Hematopoietic multipotent progenitor cell treated with erythropoietin and hydrocortisone succinate and interleukin-3 and kit ligand, for 8 days (in vitro differentiated cells): ENCODE results near the gene AP3B1.
A peak's percentile ranks its signal among the peaks of the same experiment; 100 is the strongest.

Experiments used
- DNase-seq: peaks from one replicate; pipeline ENCODE4 v3.0.0-alpha.2; 2015

Gene AP3B1, protein sequence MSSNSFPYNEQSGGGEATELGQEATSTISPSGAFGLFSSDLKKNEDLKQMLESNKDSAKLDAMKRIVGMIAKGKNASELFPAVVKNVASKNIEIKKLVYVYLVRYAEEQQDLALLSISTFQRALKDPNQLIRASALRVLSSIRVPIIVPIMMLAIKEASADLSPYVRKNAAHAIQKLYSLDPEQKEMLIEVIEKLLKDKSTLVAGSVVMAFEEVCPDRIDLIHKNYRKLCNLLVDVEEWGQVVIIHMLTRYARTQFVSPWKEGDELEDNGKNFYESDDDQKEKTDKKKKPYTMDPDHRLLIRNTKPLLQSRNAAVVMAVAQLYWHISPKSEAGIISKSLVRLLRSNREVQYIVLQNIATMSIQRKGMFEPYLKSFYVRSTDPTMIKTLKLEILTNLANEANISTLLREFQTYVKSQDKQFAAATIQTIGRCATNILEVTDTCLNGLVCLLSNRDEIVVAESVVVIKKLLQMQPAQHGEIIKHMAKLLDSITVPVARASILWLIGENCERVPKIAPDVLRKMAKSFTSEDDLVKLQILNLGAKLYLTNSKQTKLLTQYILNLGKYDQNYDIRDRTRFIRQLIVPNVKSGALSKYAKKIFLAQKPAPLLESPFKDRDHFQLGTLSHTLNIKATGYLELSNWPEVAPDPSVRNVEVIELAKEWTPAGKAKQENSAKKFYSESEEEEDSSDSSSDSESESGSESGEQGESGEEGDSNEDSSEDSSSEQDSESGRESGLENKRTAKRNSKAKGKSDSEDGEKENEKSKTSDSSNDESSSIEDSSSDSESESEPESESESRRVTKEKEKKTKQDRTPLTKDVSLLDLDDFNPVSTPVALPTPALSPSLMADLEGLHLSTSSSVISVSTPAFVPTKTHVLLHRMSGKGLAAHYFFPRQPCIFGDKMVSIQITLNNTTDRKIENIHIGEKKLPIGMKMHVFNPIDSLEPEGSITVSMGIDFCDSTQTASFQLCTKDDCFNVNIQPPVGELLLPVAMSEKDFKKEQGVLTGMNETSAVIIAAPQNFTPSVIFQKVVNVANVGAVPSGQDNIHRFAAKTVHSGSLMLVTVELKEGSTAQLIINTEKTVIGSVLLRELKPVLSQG

DNA sequence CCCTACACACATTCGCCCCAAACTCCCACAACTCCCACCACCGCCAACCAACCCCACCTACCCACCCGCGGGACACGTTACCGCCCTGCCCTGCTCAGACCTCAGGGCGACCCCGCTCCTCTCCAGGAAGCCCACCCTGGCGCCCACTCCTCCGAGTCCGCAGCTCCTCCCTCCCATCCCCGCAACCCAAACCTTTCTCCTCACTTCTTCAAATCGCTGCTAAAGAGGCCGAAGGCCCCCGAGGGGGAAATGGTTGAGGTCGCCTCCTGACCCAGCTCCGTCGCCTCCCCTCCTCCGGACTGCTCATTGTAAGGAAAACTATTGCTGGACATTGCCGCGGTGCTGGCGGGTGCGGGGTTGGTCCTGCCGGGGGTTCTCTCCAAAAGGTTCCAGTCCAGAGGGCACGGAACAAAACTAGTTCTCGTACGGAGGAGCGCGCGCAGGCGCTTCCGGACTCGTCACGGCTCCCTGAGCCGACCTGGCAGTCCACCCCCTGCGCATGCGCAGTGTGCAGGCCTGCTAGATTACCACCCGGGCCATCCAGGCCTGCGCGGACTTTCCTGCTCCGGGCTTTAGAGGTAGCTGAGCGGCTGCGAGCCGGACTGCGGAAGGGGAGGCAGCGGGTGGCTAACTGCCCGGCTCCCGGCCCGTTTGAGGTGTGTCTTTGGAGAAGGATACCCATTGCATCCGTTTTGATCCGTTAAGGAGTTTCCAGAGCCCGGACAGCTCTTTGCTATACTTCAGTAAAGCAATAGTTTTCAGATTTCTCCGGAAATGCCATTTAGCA is at the start of gene AP3B1:
Gene AP3B1 (minus strand): TSS at position 451 of the 787 bp plus-strand sequence. CDS start 119 bp downstream, at position 332.
- DNase-seq = peak; percentile 99

DNA sequence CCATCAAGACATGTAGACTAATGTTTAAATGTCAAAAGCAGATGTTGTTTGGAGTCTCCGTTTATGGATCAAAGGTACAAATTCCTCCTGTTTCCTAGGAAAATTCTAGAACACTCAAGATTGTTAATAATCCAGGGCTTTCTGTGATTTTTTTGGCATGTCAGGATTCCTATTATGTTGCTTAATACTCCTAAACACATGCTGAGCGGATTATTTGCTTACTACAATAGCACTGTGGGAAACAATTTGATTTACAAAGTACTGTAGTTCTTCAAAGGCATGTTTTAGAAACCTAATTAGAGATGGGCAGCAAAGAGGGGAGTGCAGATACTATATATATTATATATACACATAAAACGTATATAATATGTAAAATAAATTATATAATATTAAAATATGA is 46.9 kb upstream of the AP3B1 start:
- DNase-seq = no peak

DNA sequence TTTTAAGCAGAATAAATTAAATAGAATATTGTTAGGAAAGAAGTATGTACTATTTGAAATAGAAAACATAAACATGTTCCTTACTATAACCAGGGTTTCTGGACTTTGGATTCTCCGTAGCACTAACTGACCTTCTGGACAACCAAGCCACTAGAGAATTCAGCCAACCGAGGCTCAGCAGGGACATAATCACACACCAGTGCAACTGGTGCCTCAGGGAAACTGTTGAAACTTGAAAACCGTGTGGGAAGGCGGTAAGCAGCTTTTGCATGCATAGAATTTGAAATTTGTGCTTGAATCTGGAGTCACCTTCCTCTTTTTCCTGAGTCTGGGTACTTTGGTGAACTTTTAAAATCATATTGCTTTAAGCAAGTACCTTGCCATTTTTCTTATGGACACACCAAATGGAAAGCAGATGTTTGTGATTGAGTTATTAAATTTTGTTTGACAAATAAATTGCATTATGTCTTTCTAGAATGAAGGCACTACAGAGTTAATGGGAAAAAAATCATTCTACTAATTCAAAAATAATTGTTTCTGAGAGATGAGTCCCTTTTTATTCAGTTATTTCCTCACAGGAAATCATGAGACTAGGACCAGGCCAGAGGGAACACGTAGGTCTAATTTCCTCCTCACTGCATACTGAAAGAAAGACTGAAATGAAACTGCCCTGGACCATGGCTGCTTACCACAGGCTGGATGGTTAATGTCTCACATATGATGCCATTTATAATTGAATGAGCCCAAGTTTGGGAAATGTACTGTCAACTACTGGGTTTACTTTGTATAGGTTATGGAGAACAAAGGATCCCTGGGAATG is 45.3 kb upstream of the AP3B1 start:
- DNase-seq = no peak

DNA sequence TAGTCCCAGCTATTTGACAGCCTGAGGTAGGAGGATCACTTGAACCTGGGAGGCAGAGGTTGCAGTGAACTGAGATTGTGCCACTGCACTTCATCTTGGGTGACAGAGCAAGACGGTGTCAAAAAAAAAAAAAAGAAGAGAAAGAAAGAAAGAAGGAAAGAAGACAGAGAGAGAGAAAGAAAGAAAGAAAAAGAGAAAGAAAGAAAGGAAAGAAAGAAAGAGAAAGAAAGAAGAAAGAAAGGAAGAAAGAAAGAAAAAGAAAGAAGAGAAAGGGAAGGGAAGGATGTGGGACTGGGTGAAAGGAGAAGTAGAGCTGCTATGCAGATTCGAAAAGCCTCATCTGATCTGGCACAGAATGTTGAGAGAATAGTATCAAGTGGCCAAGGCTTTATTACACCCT is 42.2 kb upstream of the AP3B1 start:
- DNase-seq = no peak

DNA sequence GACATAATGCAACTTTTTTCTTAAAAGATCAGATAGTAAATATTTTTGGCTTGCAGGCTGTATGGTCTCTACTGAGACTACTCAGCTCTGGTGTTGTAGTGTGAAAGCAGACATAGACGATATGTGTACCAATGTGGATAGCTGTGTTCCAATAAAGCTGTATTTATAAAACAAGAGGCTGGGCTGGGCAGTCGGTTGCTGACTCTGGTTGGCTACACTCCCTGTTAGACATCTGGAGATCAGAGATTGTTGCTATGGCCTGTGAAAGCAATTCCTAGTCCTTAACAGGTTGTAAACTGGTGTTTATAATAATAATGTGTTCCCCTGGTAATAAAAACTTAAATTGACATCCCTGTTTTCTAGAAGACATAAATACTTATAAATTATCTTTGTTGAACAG is 41.5 kb upstream of the AP3B1 start:
- no peak for DNase-seq

DNA sequence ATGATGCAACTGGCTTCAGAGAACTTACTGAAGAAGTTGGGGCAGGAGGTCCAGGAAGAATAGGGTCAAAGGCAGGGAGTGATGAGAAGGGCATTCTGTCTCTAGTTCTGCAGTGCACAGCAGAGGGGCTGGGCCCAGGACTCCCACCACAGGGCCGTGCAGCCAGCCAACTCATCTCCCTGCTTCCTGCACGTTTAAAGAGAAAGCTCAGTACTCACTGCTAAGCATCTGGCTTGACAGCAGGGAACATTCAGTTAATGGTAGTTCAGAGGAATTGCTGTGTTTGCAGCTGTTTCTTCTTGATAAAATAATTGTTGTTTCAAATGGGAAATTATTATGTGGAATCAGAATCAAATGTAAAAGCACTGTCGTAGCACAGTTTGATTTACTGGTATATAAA is 40.3 kb upstream of the AP3B1 start:
- DNase-seq = no peak

DNA sequence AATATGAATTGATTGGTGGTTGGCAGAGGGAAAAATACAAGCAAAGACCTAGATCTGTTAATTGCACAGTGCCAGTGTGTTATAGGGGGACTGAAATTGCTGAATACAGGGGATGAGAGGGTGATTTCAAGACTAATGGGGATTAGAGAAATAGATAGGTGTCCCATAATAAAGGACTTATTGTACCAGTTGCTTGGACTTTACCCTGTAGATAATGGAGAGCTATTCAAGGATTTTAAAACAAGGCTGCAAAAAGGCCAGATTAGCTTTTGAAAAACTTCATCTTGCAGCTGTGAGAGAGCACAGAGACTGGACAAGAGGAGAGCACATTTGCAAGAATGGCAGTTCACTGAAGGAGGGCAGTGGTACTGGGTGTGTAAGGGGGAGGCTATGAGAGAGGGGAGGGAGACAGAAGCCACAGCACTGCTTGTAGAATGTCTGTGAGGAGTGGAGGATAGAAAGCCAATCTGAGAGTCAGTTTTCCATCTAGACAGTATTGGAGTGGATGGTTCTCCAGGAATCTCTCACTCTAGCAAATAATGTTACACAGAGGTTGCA is 37.1 kb upstream of the AP3B1 start:
- no peak for DNase-seq

DNA sequence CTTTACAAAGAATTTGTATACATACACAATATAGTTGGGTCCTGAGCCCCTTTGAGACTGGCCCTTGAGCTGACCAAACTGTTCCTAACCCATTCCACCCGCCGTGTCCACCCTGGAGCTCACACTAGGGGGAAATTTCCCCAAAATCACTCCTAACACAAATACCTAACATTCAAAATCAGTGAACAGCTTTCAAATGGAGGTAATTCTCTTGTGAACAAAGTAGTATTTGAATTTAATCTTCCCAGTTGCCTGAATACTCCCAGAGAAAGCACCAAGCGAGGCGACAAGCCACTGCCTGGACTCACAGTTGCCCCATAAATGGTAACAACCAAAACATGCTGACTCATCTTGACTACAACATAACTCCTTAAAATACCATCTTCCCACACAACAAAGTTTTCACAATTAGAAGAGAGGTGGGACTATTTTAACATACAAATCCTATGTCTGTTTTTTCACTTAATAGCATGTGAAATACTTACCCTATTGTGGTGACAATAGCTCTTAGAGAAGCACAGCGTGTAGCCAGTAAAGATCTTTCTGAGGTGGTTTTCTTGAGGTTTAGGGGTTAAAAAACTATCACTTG is 34.2 kb upstream of the AP3B1 start:
- no peak for DNase-seq

DNA sequence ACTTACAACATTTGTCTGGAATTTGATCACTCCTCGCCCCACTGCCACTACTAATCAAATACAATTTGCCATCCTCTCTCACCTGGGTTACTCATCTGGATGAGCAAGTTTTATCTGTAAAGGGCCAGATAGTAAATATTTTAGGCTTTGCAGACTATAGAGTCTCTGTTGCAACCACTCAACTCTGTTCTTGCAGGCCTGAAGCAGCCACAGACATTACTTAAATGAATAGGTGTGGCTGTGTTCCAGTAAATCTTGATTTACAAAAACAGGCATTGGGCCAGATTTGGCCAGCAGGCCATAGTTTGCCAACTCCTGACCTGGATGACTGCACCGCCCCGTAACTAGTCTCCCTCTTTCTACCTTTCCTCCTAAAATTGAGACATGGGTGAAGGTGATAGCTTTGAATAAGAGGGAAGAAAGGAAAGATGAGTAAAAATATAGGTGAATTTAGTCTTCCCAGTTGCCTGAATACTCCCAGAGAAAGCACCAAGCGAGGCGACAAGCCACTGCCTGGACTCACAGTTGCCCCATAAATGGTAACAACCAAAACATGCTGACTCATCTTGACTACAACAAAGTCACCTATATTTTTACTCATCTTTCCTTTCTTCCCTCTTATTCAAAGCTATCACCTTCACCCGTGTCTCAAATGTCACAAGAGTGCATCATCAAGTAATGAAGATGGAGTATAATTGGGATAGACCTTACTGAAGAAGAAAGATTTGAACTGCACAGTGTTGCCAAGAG is 33.4 kb upstream of the AP3B1 start:
- DNase-seq = no peak

DNA sequence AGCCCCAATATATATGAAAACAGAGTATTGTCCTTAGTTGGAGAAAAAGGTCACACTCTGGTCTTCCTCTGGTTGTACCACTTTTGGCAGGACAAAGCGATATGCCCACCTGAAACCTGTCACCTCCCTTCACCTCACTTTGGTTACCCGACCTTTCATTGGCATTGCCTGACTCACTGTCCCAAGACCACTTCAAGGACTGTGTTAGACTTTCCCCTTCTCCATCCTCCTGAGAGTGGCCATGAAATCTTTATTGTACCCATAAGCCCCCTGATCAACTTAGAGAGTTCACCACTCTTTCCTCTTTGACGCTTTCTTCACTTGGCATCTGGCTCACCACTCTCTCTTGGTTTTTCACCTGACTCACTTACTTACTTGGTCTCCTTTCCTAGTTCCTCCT is 32.4 kb upstream of the AP3B1 start:
- no peak for DNase-seq

DNA sequence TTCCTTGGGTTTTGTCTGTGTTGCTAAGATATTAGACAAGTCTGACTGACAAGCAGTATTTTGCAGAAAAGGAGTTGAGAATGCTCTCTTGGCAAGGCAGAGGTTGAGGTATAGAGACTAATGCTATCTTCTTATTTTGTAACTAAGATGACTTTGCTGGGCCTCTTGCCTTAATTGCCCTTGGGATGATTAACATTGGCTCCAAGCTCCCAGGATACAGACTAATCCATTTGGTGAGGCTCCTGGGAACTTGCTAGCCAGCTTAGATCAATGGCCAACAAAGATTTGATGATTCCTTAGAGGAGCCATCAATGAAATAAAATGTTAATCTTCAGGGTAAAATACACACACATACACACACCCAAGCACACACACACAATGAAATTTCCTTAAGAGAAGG is 28.7 kb upstream of the AP3B1 start:
- no peak for DNase-seq

DNA sequence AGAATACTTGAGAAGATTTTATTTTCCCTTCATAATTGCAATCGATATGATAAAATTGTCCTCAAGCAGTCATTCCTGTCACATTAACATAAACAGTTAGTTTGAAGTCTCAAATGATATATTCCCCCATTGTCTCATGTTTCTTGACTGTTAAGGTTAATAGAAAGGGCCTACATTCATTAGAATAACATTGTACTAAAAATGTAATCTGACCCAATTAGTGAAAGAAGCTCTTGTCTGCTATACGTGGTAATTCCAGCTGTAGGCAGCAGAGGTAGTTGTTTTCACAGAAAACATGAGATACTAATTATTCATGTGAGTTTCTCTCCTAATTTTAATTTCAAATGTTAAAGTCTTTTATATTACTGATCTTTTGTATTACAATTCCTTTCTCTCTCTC is 25.9 kb upstream of the AP3B1 start:
- peak; percentile 51 for DNase-seq

DNA sequence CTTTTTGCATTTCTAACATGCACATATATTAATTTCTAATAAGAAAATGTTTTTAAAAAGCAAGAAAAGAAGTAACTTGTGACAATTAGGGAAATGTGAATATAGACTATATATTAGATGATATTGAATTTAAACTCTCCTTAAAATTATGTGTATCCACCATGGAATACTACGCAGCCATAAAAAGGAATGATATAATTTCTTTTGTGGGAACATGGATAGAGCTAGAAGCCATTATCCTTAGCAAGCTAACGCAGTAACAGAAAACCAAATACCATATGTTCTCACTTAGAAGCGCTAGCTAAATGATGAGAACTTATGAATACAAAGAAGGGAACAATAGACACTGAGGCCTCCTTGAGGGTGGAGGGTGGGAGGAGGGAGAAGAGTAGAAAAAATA is 23.8 kb upstream of the AP3B1 start:
- DNase-seq = no peak

DNA sequence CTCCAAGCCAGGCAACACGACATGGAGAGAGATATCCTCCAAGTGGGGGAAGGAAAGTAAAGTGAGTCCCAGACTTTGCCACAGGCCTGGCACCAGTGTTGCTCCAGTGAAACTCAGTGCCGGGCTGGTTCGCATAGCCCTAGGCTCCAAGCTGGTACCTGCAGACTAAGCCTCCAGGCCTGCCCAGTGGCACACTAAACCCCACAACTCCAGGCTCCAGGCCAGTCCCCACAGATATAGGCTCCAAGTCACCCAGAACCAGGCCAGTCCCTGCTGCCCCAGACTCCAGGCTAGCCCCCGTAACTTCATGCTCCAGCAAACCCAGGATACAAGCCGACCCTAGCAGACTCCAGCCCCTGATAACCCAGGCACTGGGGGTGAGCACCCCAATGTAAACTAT is 23.0 kb upstream of the AP3B1 start:
- no peak for DNase-seq

DNA sequence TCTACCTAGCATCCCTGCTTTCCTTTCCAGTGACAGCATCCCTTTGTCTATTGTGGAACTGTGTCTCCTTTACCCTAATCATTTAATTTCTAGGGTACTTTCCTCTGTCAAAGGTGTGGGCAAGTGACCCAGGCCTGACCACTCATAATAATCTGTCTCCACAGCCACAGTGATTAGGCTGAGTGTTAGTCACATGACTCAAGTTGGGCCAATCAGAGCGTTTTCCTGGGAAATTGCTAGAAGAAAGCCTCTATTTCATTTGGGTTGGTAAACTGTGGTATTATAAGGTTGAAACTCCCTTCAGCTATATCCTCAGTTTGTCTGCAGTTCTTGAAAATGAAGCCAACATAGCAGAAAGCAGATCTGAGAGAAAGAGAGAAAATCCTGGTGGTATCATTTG is 14.2 kb upstream of the AP3B1 start:
- DNase-seq = no peak

DNA sequence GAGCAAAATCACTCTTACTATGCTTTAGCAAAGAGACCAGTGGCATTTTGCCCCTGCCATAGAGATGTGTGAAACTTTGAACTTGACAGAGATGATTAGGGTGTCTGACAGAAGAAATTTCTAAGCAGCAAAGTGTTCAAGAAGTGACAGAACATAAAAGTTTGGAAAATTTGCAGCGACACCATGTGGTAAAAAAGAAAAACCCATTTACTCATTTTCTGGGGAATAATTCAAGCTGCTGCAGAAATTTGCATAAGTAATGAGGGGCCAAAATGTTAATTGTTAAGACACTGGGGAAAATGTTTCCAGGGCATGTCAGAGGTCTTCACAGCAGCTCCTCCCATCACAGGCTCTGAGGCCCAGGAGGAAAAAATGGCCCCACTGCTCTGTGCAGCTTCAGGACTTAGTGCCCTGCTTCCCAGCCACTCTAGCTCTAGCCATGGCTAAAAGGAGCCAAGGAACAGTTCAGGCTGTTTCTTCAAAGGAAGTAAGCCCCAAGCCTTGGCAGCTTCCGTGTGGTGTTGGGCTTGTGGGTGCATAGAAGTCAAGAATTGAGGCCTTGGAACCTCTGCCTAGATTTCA is 6.1 kb upstream of the AP3B1 start:
- DNase-seq = peak; percentile 34

DNA sequence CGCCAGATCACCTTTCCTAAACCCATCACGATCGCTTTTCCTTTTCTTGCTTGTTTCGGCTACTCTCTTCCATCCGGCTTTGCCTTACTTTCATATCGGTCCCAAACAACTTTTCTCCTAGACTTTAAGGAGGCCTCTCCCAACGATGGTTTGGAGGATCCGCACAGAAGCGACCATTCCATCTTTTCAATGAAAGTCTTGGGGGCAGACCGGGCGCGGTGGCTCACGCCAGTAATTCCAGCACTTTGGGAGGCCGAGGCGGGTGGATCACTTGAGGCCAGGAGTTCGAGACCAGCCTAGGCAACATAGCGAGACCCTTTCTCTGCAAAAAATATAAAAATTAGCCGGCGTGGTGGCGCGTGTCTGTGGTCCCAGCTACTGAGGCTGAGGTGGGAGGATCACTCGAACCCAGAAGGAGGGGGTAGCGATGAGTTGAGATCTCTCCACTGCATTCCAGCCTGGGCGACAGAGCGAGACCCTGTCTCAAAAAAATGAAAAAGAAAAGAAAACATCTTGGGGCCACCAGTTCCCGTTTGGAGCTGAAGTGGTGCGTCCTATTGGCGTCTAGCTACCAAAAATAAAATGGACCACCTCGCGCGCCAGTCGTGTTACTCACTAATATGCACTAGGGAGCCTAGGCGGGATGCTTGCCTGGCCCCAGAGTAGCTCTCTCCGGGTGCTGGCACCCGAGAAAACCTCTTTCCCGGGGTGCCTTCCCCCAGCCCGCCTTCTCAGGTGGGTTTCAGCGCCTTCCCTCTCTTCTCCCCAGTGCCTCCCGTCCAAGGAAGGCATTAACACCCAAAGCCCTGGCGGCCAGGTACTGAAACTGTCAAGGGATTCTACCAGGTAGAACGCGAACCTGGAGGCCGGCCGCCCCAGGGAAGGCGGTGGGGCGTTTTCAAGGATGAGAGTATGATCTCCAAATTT is 800 bp upstream of the AP3B1 start:
- DNase-seq = peak; percentile 44

DNA sequence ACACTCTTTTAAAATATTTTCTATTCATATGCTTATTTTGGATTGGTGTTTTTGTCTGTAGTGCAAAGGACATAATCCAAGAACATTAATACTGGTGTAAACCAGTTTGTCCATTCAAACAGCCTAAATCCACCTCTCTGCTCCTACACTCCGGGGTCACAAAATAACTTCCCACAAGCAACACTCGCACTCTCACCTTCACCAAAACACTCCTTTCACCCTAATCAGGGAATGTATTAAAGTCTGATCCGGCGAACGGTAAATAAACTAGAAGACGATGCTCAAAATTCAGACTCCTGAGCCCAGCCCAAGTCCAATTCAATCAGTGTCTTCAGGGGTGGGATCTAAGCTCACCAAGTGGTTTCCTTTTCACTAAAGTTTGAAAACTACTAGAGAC is 649 bp downstream of the AP3B1 start:
- DNase-seq = peak; percentile 18

DNA sequence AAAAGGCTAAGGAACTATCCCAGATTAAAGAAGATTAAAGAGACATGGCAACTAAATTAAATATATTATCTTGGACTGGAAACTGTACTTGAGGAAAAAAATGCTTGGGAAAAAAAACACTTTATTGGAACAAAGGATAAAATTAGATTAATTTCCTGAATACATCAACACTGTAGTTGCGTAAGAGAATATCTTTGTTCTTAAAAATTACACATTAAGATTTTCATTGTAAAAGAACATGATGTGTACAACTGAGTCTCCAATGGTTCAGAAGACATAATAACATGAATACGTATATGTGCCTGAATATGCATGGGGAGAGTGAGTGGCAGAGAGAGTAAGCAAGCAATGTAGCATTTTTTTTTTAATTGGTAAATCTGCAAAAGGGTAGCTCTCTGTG is 2.8 kb downstream of the AP3B1 start:
- DNase-seq = no peak
